ENCODE data around the gene MICALL1. TPM values are rescaled to one million over a fixed set of nuclear protein-coding genes. Genes with fewer than 3 reads are reported as not detected.
A peak's percentile ranks its signal among the peaks of the same experiment; 100 is the strongest.

The MICALL1 gene
- total and polyA plus RNA-seq, 9 of the 15 experiments (the other 6 are each of a cell fraction or from before 2014, with no cell fraction given) = 0.32 to 21.5 (median 6.1) TPM

DNA sequence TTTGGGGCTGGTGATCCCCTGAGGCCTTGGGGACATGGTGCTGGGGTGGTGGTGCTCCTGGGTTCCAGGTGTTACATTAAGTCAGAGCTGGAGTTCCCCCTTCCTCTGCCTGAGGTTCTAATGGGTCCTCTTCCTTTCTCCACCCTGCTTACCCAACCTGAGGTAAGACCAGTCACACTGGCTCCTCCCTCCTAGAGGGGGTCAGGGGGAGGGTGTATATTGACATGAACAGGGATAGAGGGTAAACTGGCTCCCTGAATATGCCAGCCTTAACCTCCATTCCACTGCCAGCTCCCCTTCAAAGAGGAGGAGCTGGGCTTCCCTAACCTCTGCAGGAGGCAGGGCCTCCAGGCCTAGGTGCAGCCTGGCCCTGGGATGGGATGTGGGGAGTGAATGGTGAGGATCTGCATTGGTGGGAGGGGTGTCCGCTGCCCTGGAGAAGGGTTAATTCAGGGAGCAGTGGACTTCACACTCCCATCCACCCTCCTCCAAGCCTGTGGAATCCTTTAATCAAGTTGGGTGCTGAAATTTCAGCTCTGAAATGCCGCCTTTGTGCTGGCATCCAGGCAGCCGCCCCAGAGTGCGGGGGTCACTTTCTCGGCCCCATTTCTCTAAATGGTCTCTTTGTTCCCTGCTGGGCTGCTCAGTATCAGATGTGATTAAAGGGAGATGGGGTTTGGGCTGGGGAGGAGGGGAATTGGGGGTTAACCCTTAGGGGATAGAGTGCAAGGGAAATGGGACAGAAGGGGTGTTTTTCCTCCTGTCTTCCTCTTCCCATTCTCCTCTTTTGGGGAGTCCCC, 62.6 kb downstream of the MICALL1 start:
- TF ChIP-seq SUPT5H (IDR thresholded peaks at IDR 0.05) = 0 out of 2 replicates have a peak, but pooled peaks have one; percentile 21
- no peak for TF ChIP-seq MED1 (CRISPR knock-in tag; IDR thresholded peaks at IDR 0.05; ENCODE audit: borderline replicate concordance)
- no peak for TF ChIP-seq CREBBP (IDR thresholded peaks at IDR 0.05; ENCODE audit: low read depth, low read length)
- TF ChIP-seq, protein P1, sequence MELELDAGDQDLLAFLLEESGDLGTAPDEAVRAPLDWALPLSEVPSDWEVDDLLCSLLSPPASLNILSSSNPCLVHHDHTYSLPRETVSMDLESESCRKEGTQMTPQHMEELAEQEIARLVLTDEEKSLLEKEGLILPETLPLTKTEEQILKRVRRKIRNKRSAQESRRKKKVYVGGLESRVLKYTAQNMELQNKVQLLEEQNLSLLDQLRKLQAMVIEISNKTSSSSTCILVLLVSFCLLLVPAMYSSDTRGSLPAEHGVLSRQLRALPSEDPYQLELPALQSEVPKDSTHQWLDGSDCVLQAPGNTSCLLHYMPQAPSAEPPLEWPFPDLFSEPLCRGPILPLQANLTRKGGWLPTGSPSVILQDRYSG (tag; conservative IDR thresholded peaks at IDR 0.05; ENCODE audit: low read depth) = no peak
- no peak for TF ChIP-seq POU5F1 (IDR thresholded peaks at IDR 0.05; ENCODE audit: borderline replicate concordance, low read depth, low read length, partially characterized antibody)
- no peak for TF ChIP-seq SIN3B (IDR thresholded peaks at IDR 0.05; ENCODE audit: low read depth)
- no peak for TF ChIP-seq SPI1 (IDR thresholded peaks at IDR 0.05; ENCODE audit: borderline replicate concordance, low read depth, low read length)
- no peak for TF ChIP-seq POLR2AphosphoS5 (IDR thresholded peaks at IDR 0.05; ENCODE audit: control insufficient read depth, insufficient read depth, low read depth, low read length)
- TF ChIP-seq SMAD3 (CRISPR knock-in tag; conservative IDR thresholded peaks at IDR 0.05) = no peak
- TF ChIP-seq PHB2 (IDR thresholded peaks at IDR 0.05; ENCODE audit: low read depth) = no peak
- TF ChIP-seq ZNF146 (CRISPR knock-in tag; IDR thresholded peaks at IDR 0.05; ENCODE audit: unreplicated experiment) = no peak
- TF ChIP-seq PURB (CRISPR knock-in tag; IDR thresholded peaks at IDR 0.05; ENCODE audit: low read depth) = no peak
- TF ChIP-seq SP2 (IDR thresholded peaks at IDR 0.05; ENCODE audit: extremely low read depth, low read depth, low read length, poor library complexity, severe bottlenecking) = no peak
- TF ChIP-seq POLR2A (conservative IDR thresholded peaks at IDR 0.05) = peak; percentile 37; the same call in 1 of the 2 replicates
- TF ChIP-seq POLR2B (IDR thresholded peaks at IDR 0.05; ENCODE audit: low read depth, partially characterized antibody) = no peak
- no peak for TF ChIP-seq PPARD (CRISPR knock-in tag; IDR thresholded peaks at IDR 0.05)
- WGBS (ENCODE audit: insufficient coverage, low coverage, missing lambda C conversion rate) = 98% methylated on average over 5 of the region's 5 CpGs
- H3K4me1 ChIP-seq (replicated peaks in 1 of 2; ENCODE audit: control insufficient read depth in 2 of 2, insufficient read depth in 2 of 2, low read length in 2 of 2) = peaks cover 0 to 5% of the 10 kb centered on the region in 2 experiments; a peak in 2 of 5 replicates
- no peak overlapping the region for H2AFZ ChIP-seq (ENCODE audit: low read depth, low read length)
- FAIRE-seq = no peak
- no peak overlapping the region for H3K4me2 ChIP-seq (ENCODE audit: insufficient read depth, low read length)
- no peak for DNase-seq (ENCODE audit: extremely low read depth in 1 of 4, low spot score in 3 of 4)
- H3K79me2 ChIP-seq (ENCODE audit: control insufficient read depth, insufficient read depth, low read length) = peaks cover 7% of the 10 kb centered on the region; the same call in 2 of the 3 replicates
- in situ Hi-C loops (cut with MboI) (no loop called here), intact Hi-C loops (cut with micrococcal nuclease) (no loop called here)
- ChIA-PET POLR2A (interaction anchor here (0.7 to 1.0 kb wide), 2 partner anchors 14 to 17 kb away, joined by 3 read pairs; no protein-coding TSS in a partner anchor), CTCF (ENCODE audit: low intra/inter-chr PET ratio) (no interaction called here)
- H3K27me3 ChIP-seq (ENCODE audit: control insufficient read depth in 2 of 2, insufficient read depth in 2 of 2, low read length in 2 of 2) = no peaks in the 10 kb centered on the region
- H3K9me3 ChIP-seq (replicated peaks; ENCODE audit: control insufficient read depth, insufficient read depth, low read depth, low read length) = no peaks in the 10 kb centered on the region
- no peak overlapping the region for H3K27ac ChIP-seq (ENCODE audit: extremely low read depth, low read depth, low read length)
- no peaks in the 10 kb centered on the region for H4K20me1 ChIP-seq (replicated peaks; ENCODE audit: control insufficient read depth, insufficient read depth, low read length)
- ATAC-seq = no peak
- no peak overlapping the region for H3K9ac ChIP-seq (ENCODE audit: insufficient read depth in 1 of 2, low read depth in 2 of 2, low read length in 2 of 2)
- BruUV-seq (replicated peaks) = no TSS peak
- H3K36me3 ChIP-seq (ENCODE audit: control insufficient read depth, insufficient read depth, low read length) = peaks cover 43% of the 10 kb centered on the region
- H3K9me1 ChIP-seq (ENCODE audit: control insufficient read depth, insufficient read depth, low read length) = no peaks in the 10 kb centered on the region
- no peak overlapping the region for H3K4me3 ChIP-seq

Data from K562 (cell line).